Measurements from ENCODE around the gene IRF8.

IRF8 gene

GRCh38 chr16:85909932-85910853 lies 11.2 kb downstream of the IRF8 start:
- Histone ChIP-seq H3K27ac (no peak overlapping the region), H3K36me3 (no peaks in the 10 kb centered on the region), H3K27me3 (peaks cover 0 to 35% of the 10 kb centered on the region in 2 donors), H3K4me1 (no peaks in the 10 kb centered on the region), H3K4me3 (no peak overlapping the region), H3K9me3 (peaks cover 0 to 3% (median 0%) of the 10 kb centered on the region in 3 donors)
- intact Hi-C loops (cut with DNase I; ENCODE audit: low total_unique reads): no loop called here
- peak; percentile 10 to 16 for DNase-seq
- TF ChIP-seq, protein P1, sequence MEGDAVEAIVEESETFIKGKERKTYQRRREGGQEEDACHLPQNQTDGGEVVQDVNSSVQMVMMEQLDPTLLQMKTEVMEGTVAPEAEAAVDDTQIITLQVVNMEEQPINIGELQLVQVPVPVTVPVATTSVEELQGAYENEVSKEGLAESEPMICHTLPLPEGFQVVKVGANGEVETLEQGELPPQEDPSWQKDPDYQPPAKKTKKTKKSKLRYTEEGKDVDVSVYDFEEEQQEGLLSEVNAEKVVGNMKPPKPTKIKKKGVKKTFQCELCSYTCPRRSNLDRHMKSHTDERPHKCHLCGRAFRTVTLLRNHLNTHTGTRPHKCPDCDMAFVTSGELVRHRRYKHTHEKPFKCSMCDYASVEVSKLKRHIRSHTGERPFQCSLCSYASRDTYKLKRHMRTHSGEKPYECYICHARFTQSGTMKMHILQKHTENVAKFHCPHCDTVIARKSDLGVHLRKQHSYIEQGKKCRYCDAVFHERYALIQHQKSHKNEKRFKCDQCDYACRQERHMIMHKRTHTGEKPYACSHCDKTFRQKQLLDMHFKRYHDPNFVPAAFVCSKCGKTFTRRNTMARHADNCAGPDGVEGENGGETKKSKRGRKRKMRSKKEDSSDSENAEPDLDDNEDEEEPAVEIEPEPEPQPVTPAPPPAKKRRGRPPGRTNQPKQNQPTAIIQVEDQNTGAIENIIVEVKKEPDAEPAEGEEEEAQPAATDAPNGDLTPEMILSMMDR (IDR thresholded peaks at IDR 0.05): no peak

DNA sequence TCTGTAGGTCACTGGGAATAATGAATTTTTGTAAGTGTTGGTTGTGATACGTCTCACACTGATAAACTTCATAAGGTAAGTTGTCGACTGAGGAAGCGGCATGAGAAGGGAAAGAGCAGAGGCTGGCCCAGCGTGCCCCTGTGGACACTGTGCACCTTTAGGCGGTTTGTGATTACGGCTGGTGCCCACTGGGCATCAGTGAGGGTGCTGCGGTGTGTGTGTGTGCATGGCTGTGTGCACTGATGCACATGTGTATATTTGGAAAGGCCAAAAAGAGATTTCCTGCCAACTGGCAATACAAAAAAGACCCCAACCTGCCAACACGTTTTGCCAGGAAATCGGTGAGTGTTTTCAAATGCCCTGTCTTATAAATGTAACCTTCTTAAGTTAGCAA lies 11.9 kb downstream of the IRF8 start:
- TF ChIP-seq, protein P1 (IDR thresholded peaks at IDR 0.05): no peak
- H3K36me3 ChIP-seq: no peaks in the 10 kb centered on the region
- H3K4me3 ChIP-seq: no peak overlapping the region
- H3K4me1 ChIP-seq: no peaks in the 10 kb centered on the region
- H3K27me3 ChIP-seq: peaks cover 0 to 33% of the 10 kb centered on the region in 2 donors
- intact Hi-C loops (cut with DNase I; ENCODE audit: low total_unique reads): no loop called here
- no peak overlapping the region for H3K27ac ChIP-seq
- peak in 1 of 2 donors; percentile 33 for DNase-seq
- no peaks in the 10 kb centered on the region for H3K9me3 ChIP-seq

GRCh38 chr16:85911251-85911930 lies 12.4 kb downstream of the IRF8 start:
- peaks cover 0 to 30% of the 10 kb centered on the region in 2 donors for H3K27me3 ChIP-seq
- no peak overlapping the region for H3K27ac ChIP-seq
- intact Hi-C loops (cut with DNase I; ENCODE audit: low total_unique reads): no loop called here
- TF ChIP-seq, protein P1 (IDR thresholded peaks at IDR 0.05): no peak
- H3K4me1 ChIP-seq: no peaks in the 10 kb centered on the region
- no peaks in the 10 kb centered on the region for H3K36me3 ChIP-seq
- H3K4me3 ChIP-seq: no peak overlapping the region
- DNase-seq: peak in 1 of 2 donors; percentile 50
- no peaks in the 10 kb centered on the region for H3K9me3 ChIP-seq

- H3K9me3 ChIP-seq: no peaks in the 10 kb centered on the region
- H3K4me1 ChIP-seq: no peaks in the 10 kb centered on the region
- TF ChIP-seq, protein P1 (IDR thresholded peaks at IDR 0.05): no peak
- H3K36me3 ChIP-seq: no peaks in the 10 kb centered on the region
- peaks cover 0 to 33% of the 10 kb centered on the region in 2 donors for H3K27me3 ChIP-seq
- intact Hi-C loops (cut with DNase I; ENCODE audit: low total_unique reads): no loop called here
- H3K4me3 ChIP-seq: no peak overlapping the region
- H3K27ac ChIP-seq: no peak overlapping the region
- DNase-seq: peak in 1 of 2 donors; percentile 59
These were observed 13.4 kb downstream of the IRF8 start for GRCh38 chr16:85912211-85912974.

GRCh38 chr16:85913141-85913601 lies 14.2 kb downstream of the IRF8 start:
- Histone ChIP-seq H3K27ac (no peak overlapping the region), H3K4me3 (no peak overlapping the region), H3K4me1 (no peaks in the 10 kb centered on the region), H3K27me3 (peaks cover 0 to 33% of the 10 kb centered on the region in 2 donors), H3K36me3 (no peaks in the 10 kb centered on the region), H3K9me3 (no peaks in the 10 kb centered on the region)
- DNase-seq: no peak
- TF ChIP-seq, protein P1 (IDR thresholded peaks at IDR 0.05): no peak
- intact Hi-C loops (cut with DNase I; ENCODE audit: low total_unique reads): no loop called here
